HepG2 (cell line): ENCODE results near the gene CHST14. TPM values are rescaled to one million over a fixed set of nuclear protein-coding genes. Genes with fewer than 3 reads are reported as not detected.

Experiments
- ATAC-seq: fragments of 200-7000 bp; cut with Tn5 transposase; 3 replicates; pipeline ENCODE4 v1.9.1; 2020; ENCODE audit warnings: mild to moderate bottlenecking, moderate library complexity
- BruUV-seq: library from RNA; stranded (reverse); fragments of 400-500 nt; replicated peaks from 2 replicates; lab custom pipeline; 2021; lab: Mats Ljungman, UMichigan
- CTCF ChIA-PET: fragments of 300-600 bp; formaldehyde crosslinking; extraction: SDS; loops from one replicate; lab custom pipeline; 2021; ENCODE audit warnings: low total read pairs, inconsistent platforms, low intra/inter-chr PET ratio; lab: Yijun Ruan, JAX
- POLR2A ChIA-PET: fragments of 350-600 bp; sonication (Branson Sonifier 250); formaldehyde crosslinking; loops from one replicate; lab custom pipeline; 2020; ENCODE audit warnings: antibody characterized with exemption, inconsistent platforms; lab: Yijun Ruan, JAX
- DNase-seq: peaks from one replicate; pipeline ENCODE4 v3.0.0-alpha.2; 2015; ENCODE audit warnings: low spot score
- FAIRE-seq: peaks from 3 replicates; lab custom pipeline; 2011; peaks lifted over from hg19 to GRCh38; lab: Jason Lieb, UNC
- H2AFZ ChIP-seq: one replicate; pipeline ENCODE4 v1.6.1; 2011; ENCODE audit warnings: low read length, inconsistent platforms
- H3K27ac ChIP-seq: fragments of 300-600 bp; 3 replicates; pipeline ENCODE4 v1.8.0; 2011; ENCODE audit warnings: mixed run types, mild to moderate bottlenecking, mixed read lengths, low read length, inconsistent platforms; ENCODE audit not compliant: insufficient read depth; ENCODE audit errors: extremely low read length
- H3K27me3 ChIP-seq, 2 experiments: fragments of 200-600 bp in 1 of 2; 2 replicates in 1 of 2; 3 replicates in 1 of 2; pipeline versions ENCODE4 v1.6.0 to v1.8.0; 2011; ENCODE audit warnings: low read length in 2 of 2, mild to moderate bottlenecking in 2 of 2, moderate library complexity in 2 of 2, inconsistent platforms in 1 of 2; ENCODE audit not compliant: insufficient read depth in 2 of 2, control insufficient read depth in 1 of 2
- H3K36me3 ChIP-seq, 2 experiments: fragments of 200-600 bp in 1 of 2; replicated peaks in 1 of 2; 2 replicates in 1 of 2; 3 replicates in 1 of 2; pipeline versions ENCODE4 v1.5.1 to v1.8.0; 2011; ENCODE audit warnings: low read length in 2 of 2, inconsistent platforms in 1 of 2; ENCODE audit not compliant: insufficient read depth in 2 of 2, control insufficient read depth in 1 of 2
- H3K4me1 ChIP-seq: 2 replicates; pipeline ENCODE4 v1.5.1; 2012; ENCODE audit warnings: low read length, inconsistent platforms; ENCODE audit not compliant: insufficient read depth
- H3K4me2 ChIP-seq: 2 replicates; pipeline ENCODE4 v1.6.0; 2011; ENCODE audit warnings: low read depth, low read length, inconsistent platforms
- H3K4me3 ChIP-seq, 3 experiments: fragments of 200-600 bp in 1 of 3; sonication (generic), shearing (Covaris generic) in 1 of 3; replicated peaks in 1 of 3; 2 replicates each; pipeline ENCODE4 v1.5.1; 2011 to 2016; ENCODE audit warnings: low read length in 3 of 3, inconsistent platforms in 2 of 3, low read depth in 2 of 3, mild to moderate bottlenecking in 2 of 3, control low read depth in 1 of 3, mixed read lengths in 1 of 3; ENCODE audit not compliant: insufficient read depth in 1 of 3
- H3K79me2 ChIP-seq: one replicate; pipeline ENCODE4 v1.6.1; 2011; ENCODE audit warnings: low read length, inconsistent platforms; ENCODE audit not compliant: insufficient read depth
- H3K9ac ChIP-seq: 2 replicates; pipeline ENCODE4 v1.6.0; 2011; ENCODE audit warnings: mild to moderate bottlenecking, low read depth, low read length, inconsistent platforms; ENCODE audit not compliant: insufficient read depth
- H3K9me3 ChIP-seq: 2 replicates; pipeline ENCODE4 v1.5.1; 2012; ENCODE audit warnings: mild to moderate bottlenecking, low read length
- H4K20me1 ChIP-seq: 2 replicates; pipeline ENCODE4 v1.6.0; 2011; ENCODE audit warnings: inconsistent platforms, mild to moderate bottlenecking, low read length, moderate library complexity; ENCODE audit not compliant: insufficient read depth
- ATF4 ChIP-seq, 2 experiments: fragments of 450-650 bp in 1 of 2; sonication (generic) in 1 of 2; formaldehyde crosslinking; IDR thresholded peaks; 2 replicates each; pipeline versions ENCODE4 v1.5.0 to v1.8.0; 2020 to 2022; ENCODE audit warnings: mild to moderate bottlenecking in 1 of 2, missing genetic modification reagents in 1 of 2
- ATM ChIP-seq: fragments of 450-650 bp; IDR thresholded peaks from 2 replicates; pipeline ENCODE4 v1.7.1; 2017; ENCODE audit warnings: mild to moderate bottlenecking, borderline replicate concordance
- NCOA5 ChIP-seq: sonication (generic); formaldehyde crosslinking; IDR thresholded peaks from 2 replicates; pipeline ENCODE4 v1.4.0; 2020; ENCODE audit warnings: missing genetic modification reagents
- NFIC ChIP-seq: IDR thresholded peaks from 2 replicates; pipeline ENCODE4 v1.6.1; 2012; ENCODE audit warnings: mild to moderate bottlenecking, low read length, inconsistent platforms
- ONECUT2 ChIP-seq: sonication (generic); formaldehyde crosslinking; IDR thresholded peaks from 2 replicates; pipeline ENCODE4 v1.4.0; 2020; ENCODE audit warnings: missing genetic modification reagents
- PITX1 ChIP-seq: sonication (generic); formaldehyde crosslinking; IDR thresholded peaks from 2 replicates; pipeline ENCODE4 v1.5.1; 2020; ENCODE audit warnings: mild to moderate bottlenecking, missing genetic modification reagents
- RFXANK ChIP-seq: IDR thresholded peaks from 2 replicates; pipeline ENCODE4 v1.6.1; 2016
- SAP130 ChIP-seq: IDR thresholded peaks from 2 replicates; pipeline ENCODE4 v1.6.1; 2016; ENCODE audit warnings: low read depth
- ZBED4 ChIP-seq: sonication (generic); formaldehyde crosslinking; IDR thresholded peaks from 2 replicates; pipeline ENCODE4 v1.4.0; 2020; ENCODE audit warnings: missing genetic modification reagents, borderline replicate concordance
- ZNF160 ChIP-seq: sonication (generic); formaldehyde crosslinking; IDR thresholded peaks from 2 replicates; pipeline ENCODE4 v1.8.0; 2022; ENCODE audit warnings: mild to moderate bottlenecking, inconsistent platforms, missing genetic modification reagents
- ZNF75D ChIP-seq: sonication (generic); formaldehyde crosslinking; IDR thresholded peaks from 2 replicates; pipeline ENCODE4 v1.8.1; 2023; ENCODE audit warnings: missing genetic modification reagents, mild to moderate bottlenecking, borderline replicate concordance
- WGBS: methylation state at CpG from one replicate; pipeline ENCODE4 v1.1.6; 2017; ENCODE audit warnings: low lambda C conversion rate; 5-methylcytosine and 5-hydroxymethylcytosine counted together
- in situ Hi-C: cut with HindIII; loops from 2 replicates; pipeline ENCODE4 v1.10.0; 2017; ENCODE audit warnings: low pct_unique_long_range_greater_than_20kb; ENCODE audit not compliant: extremely low pct_ligation_motif_present
- intact Hi-C: fragments of 100-400 bp; cut with micrococcal nuclease; formaldehyde crosslinking; loops from one replicate; pipeline ENCODE4 v1.10.0; 2022; ENCODE audit not compliant: unreplicated experiment
- polyA plus RNA-seq, 8 experiments: library from polyadenylated mRNA; depleted of rRNA in 3 of 8; stranded (reverse) in 7 of 8; unstranded in 1 of 8; fragments of >200 nt; fragmentation: Illumina TruSeq in 4 of 8; extraction: Trizol in 4 of 8; gene quantifications; 2 replicates each; pipeline versions ENCODE4 v1.2.1 to v1.2.3, GENCODE V29; 2011 to 2016; ENCODE audit warnings: low read depth in 4 of 8, missing spikeins in 1 of 8, mixed read lengths in 1 of 8; ENCODE audit not compliant: insufficient read depth in 1 of 8
- total RNA-seq, 5 experiments: library from RNA; depleted of rRNA; stranded (reverse); fragments of >200 nt; fragmentation: Illumina TruSeq; extraction: Trizol; gene quantifications; 2 replicates each; pipeline ENCODE4 v1.2.3, GENCODE V29; 2016; ENCODE audit warnings: low read depth in 1 of 5

CHST14 gene
- total and polyA plus RNA-seq, 2 of the 13 experiments (the other 11 are each of a cell fraction or from before 2014, with no cell fraction given): 8.9 to 12.4 TPM

- no peaks in the 10 kb centered on the region for H3K9me3 ChIP-seq
- TF ChIP-seq NFIC (no peak), ZBED4 (CRISPR knock-in tag) (no peak), PITX1 (no peak), ZNF75D (no peak), ATM (no peak), RFXANK (CRISPR knock-in tag) (no peak), NCOA5 (no peak), ONECUT2 (no peak), SAP130 (CRISPR knock-in tag) (no peak), ATF4 (CRISPR knock-in tag; IDR thresholded peaks at IDR 0.05) (no peak), ZNF160 (no peak)
- TF ChIP-seq, all 625 proteins: peak for 0
- H4K20me1 ChIP-seq: no peaks in the 10 kb centered on the region
- H3K27ac ChIP-seq: no peak overlapping the region
- 100% methylated on average over 3 of the region's 3 CpGs for WGBS
- no peaks in the 10 kb centered on the region for H3K27me3 ChIP-seq
- no peak overlapping the region for H3K9ac ChIP-seq
- in situ Hi-C loops (no loop called here), intact Hi-C loops (no loop called here)
- BruUV-seq: no TSS peak
- H3K79me2 ChIP-seq: peaks cover 2% of the 10 kb centered on the region
- ChIA-PET CTCF (no interaction called here), POLR2A (no interaction called here)
- no peak for DNase-seq
- H3K4me3 ChIP-seq: no peak overlapping the region
- ATAC-seq: no peak
- H3K36me3 ChIP-seq: peaks cover 21 to 42% of the 10 kb centered on the region in 2 experiments; a peak in 4 of 5 replicates
- no peak overlapping the region for H2AFZ ChIP-seq
- peaks cover 2% of the 10 kb centered on the region; the same call in 1 of the 2 replicates for H3K4me1 ChIP-seq
- FAIRE-seq: no peak
- no peak overlapping the region for H3K4me2 ChIP-seq
Measured at GRCh38 chr15:40464595-40465185, 6.1 kb upstream of the CHST14 start.
